ENCODE data around the gene MYO9A.

GRCh38 chr15:72077950-72078349 is 40.0 kb downstream of the MYO9A start:
- TF ChIP-seq, protein P1, sequence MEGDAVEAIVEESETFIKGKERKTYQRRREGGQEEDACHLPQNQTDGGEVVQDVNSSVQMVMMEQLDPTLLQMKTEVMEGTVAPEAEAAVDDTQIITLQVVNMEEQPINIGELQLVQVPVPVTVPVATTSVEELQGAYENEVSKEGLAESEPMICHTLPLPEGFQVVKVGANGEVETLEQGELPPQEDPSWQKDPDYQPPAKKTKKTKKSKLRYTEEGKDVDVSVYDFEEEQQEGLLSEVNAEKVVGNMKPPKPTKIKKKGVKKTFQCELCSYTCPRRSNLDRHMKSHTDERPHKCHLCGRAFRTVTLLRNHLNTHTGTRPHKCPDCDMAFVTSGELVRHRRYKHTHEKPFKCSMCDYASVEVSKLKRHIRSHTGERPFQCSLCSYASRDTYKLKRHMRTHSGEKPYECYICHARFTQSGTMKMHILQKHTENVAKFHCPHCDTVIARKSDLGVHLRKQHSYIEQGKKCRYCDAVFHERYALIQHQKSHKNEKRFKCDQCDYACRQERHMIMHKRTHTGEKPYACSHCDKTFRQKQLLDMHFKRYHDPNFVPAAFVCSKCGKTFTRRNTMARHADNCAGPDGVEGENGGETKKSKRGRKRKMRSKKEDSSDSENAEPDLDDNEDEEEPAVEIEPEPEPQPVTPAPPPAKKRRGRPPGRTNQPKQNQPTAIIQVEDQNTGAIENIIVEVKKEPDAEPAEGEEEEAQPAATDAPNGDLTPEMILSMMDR (IDR thresholded peaks at IDR 0.05): no peak
- TF ChIP-seq POLR2A (IDR thresholded peaks at IDR 0.05): no peak

All from body of pancreas (tissue), 4 donors.